HepG2 (cell line): ENCODE measurements around the gene CACTIN. TPM values are rescaled to one million over a fixed set of nuclear protein-coding genes. Genes with fewer than 3 reads are reported as not detected.

Experiments
- BCL6 ChIP-seq: IDR thresholded peaks from 2 replicates; pipeline ENCODE4 v1.6.1; 2016; ENCODE audit warnings: missing genetic modification reagents, missing compliant biosample characterization
- CCAR2 ChIP-seq: fragments of 200-400 bp; formaldehyde crosslinking; optimal IDR thresholded peaks from 2 replicates; pipeline ENCODE3; 2018; ENCODE audit warnings: low read depth, mild to moderate bottlenecking, low read length, moderate library complexity
- CCDC6 ChIP-seq: sonication (generic); formaldehyde crosslinking; IDR thresholded peaks from 2 replicates; pipeline ENCODE4 v1.8.1; 2022; ENCODE audit warnings: mild to moderate bottlenecking, missing genetic modification reagents, moderate library complexity
- GATA4 ChIP-seq: sonication (generic); IDR thresholded peaks from 2 replicates; pipeline ENCODE4 v1.6.1; 2016; ENCODE audit warnings: antibody characterized with exemption, low read depth, borderline replicate concordance
- GATAD1 ChIP-seq: IDR thresholded peaks from 2 replicates; pipeline ENCODE4 v1.6.1; 2016; ENCODE audit warnings: missing genetic modification reagents, missing compliant biosample characterization
- HNRNPH1 ChIP-seq: fragments of 200-400 bp; formaldehyde crosslinking; optimal IDR thresholded peaks from 2 replicates; pipeline ENCODE3; 2017; ENCODE audit warnings: mild to moderate bottlenecking, low read depth, low read length
- MAFK ChIP-seq, 2 experiments: IDR thresholded peaks in 1 of 2; conservative IDR thresholded peaks in 1 of 2; 2 replicates each; pipeline ENCODE4 v1.6.1; 2011; ENCODE audit warnings: improper control_type of control experiment in 2 of 2, low read length in 2 of 2
- NFKB2 ChIP-seq: sonication (generic); formaldehyde crosslinking; IDR thresholded peaks from 2 replicates; pipeline ENCODE4 v1.4.0; 2020; ENCODE audit warnings: missing genetic modification reagents, borderline replicate concordance
- PRMT3 ChIP-seq: sonication (generic); formaldehyde crosslinking; IDR thresholded peaks from 2 replicates; pipeline ENCODE4 v1.8.1; 2022; ENCODE audit warnings: low read depth, mild to moderate bottlenecking, moderate library complexity, missing genetic modification reagents, borderline replicate concordance
- RBFOX2 ChIP-seq: fragments of 200-400 bp; formaldehyde crosslinking; IDR thresholded peaks from 2 replicates; pipeline ENCODE4 v1.6.1; 2017; ENCODE audit warnings: low read depth, mild to moderate bottlenecking, low read length
- SOX13 ChIP-seq, 3 experiments: fragments of 450-650 bp in 1 of 3; sonication (generic) in 1 of 3; formaldehyde crosslinking in 1 of 3; IDR thresholded peaks in 2 of 3; conservative IDR thresholded peaks in 1 of 3; 2 replicates each; pipeline versions ENCODE4 v1.5.0 to v1.6.1; 2016 to 2020; ENCODE audit warnings: antibody characterized with exemption in 1 of 3, mild to moderate bottlenecking in 1 of 3, missing compliant biosample characterization in 1 of 3, missing genetic modification reagents in 1 of 3, moderate library complexity in 1 of 3
- SUZ12 ChIP-seq: fragments of 150-350 bp; IDR thresholded peaks from 2 replicates; pipeline ENCODE4 v1.6.1; 2014; ENCODE audit warnings: low read depth, low read length
- ZBTB38 ChIP-seq: sonication (generic); formaldehyde crosslinking; IDR thresholded peaks from 2 replicates; pipeline ENCODE4 v1.5.1; 2020; ENCODE audit warnings: mild to moderate bottlenecking, missing genetic modification reagents
- ZNF253 ChIP-seq: sonication (generic); formaldehyde crosslinking; IDR thresholded peaks from 2 replicates; pipeline ENCODE4 v1.8.0; 2022; ENCODE audit warnings: mild to moderate bottlenecking, missing genetic modification reagents, borderline replicate concordance
- ZNF335 ChIP-seq: sonication (generic); formaldehyde crosslinking; IDR thresholded peaks from 2 replicates; pipeline ENCODE4 v1.4.0; 2020; ENCODE audit warnings: missing genetic modification reagents
- ZNF781 ChIP-seq: sonication (generic); formaldehyde crosslinking; IDR thresholded peaks from 2 replicates; pipeline ENCODE4 v1.5.1; 2020; ENCODE audit warnings: borderline replicate concordance, mild to moderate bottlenecking, missing genetic modification reagents; ENCODE audit errors: not compliant biosample characterization
- polyA plus RNA-seq, 8 experiments: library from polyadenylated mRNA; depleted of rRNA in 3 of 8; stranded (reverse) in 7 of 8; unstranded in 1 of 8; fragments of >200 nt; fragmentation: Illumina TruSeq in 4 of 8; extraction: Trizol in 4 of 8; gene quantifications; 2 replicates each; pipeline versions ENCODE4 v1.2.1 to v1.2.3, GENCODE V29; 2011 to 2016; ENCODE audit warnings: low read depth in 4 of 8, missing spikeins in 1 of 8, mixed read lengths in 1 of 8; ENCODE audit not compliant: insufficient read depth in 1 of 8
- total RNA-seq, 5 experiments: library from RNA; depleted of rRNA; stranded (reverse); fragments of >200 nt; fragmentation: Illumina TruSeq; extraction: Trizol; gene quantifications; 2 replicates each; pipeline ENCODE4 v1.2.3, GENCODE V29; 2016; ENCODE audit warnings: low read depth in 1 of 5
- TF ChIP-seq, protein P1 (sequence below): IDR thresholded peaks from 2 replicates; pipeline ENCODE4 v1.6.1; 2016; ENCODE audit warnings: missing biosample characterization, missing genetic modification reagents, low read depth
- TF ChIP-seq, protein P2 (sequence below): sonication (generic); formaldehyde crosslinking; IDR thresholded peaks from 2 replicates; pipeline ENCODE4 v1.5.1; 2020; ENCODE audit warnings: missing genetic modification reagents, mild to moderate bottlenecking, borderline replicate concordance
- TF ChIP-seq, protein P3 (sequence below): sonication (generic); formaldehyde crosslinking; IDR thresholded peaks from 2 replicates; pipeline ENCODE4 v1.5.0; 2020; ENCODE audit warnings: missing genetic modification reagents
- TF ChIP-seq, protein P4 (sequence below): sonication (generic); formaldehyde crosslinking; IDR thresholded peaks from 2 replicates; pipeline ENCODE4 v1.4.0; 2020; ENCODE audit warnings: low read depth, mild to moderate bottlenecking, missing genetic modification reagents

CACTIN gene
- total and polyA plus RNA-seq, 2 of the 13 experiments (the other 11 are each of a cell fraction or from before 2014, with no cell fraction given) = 10.0 to 16.6 TPM

DNA sequence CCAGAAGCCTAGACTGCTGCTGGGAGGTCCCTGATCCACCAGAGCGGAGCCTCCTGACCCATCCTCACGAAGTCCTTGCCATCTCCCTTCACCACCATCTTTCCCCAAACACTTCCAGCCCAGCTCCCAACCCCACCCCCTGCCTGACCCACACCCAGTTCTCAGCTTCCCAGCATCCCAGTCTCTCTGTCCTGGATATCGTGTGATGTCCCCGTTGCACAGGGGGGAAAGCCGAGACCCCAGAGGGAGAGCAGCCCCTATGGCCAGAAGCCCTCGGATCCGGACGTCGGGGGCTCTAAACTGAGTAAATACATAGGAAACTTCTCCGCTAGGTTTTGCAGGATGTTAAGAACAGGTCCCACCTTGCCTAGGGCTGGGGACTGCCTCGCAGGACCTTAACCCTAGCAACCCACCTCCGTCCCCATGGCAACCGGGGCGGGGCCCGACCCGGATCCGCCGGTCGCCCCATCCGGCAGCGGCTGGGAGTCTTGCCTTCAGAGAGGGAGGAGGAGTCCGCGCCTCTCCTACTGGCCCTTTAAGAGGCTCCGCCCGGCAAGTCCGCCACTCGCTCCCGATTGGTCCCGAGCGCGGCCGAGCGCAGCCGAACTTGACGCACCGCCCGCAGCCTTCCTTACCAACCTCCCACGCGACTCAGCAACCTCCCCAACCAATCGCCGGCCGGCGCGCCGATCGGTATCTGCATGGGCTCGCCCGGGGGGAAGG is 54.3 kb downstream of the CACTIN start (continued):
- TF ChIP-seq NFKB2 (CRISPR knock-in tag) = 0 out of 2 replicates have a peak, but pooled peaks have one; percentile 32
- TF ChIP-seq ZNF335 (CRISPR knock-in tag) = no peak
- TF ChIP-seq, protein P1, sequence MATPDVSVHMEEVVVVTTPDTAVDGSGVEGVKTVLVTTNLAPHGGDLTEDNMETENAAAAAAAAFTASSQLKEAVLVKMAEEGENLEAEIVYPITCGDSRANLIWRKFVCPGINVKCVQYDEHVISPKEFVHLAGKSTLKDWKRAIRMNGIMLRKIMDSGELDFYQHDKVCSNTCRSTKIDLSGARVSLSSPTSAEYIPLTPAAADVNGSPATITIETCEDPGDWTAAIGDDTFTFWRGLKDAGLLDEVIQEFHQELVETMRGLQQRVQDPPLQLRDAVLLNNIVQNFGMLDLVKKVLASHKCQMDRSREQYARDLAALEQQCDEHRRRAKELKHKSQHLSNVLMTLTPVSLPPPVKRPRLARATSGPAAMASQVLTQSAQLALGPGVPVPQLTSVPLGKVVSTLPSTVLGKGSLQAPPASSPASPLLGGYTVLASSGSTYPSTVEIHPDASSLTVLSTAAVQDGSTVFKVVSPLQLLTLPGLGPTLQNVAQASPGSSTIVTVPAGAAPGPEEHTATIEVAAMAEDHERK (CRISPR knock-in tag) = peak; percentile 63; the same call in 1 of the 2 replicates
- TF ChIP-seq RBFOX2 = no peak
- no peak for TF ChIP-seq SUZ12
- no peak for TF ChIP-seq MAFK (conservative IDR thresholded peaks at IDR 0.05 in 1 of 2, IDR thresholded peaks at IDR 0.05 in 1 of 2; ENCODE audit: low read length in 2 of 2)
- TF ChIP-seq CCDC6 (CRISPR knock-in tag) = no peak
- TF ChIP-seq BCL6 (CRISPR knock-in tag) = no peak
- TF ChIP-seq, protein P2, sequence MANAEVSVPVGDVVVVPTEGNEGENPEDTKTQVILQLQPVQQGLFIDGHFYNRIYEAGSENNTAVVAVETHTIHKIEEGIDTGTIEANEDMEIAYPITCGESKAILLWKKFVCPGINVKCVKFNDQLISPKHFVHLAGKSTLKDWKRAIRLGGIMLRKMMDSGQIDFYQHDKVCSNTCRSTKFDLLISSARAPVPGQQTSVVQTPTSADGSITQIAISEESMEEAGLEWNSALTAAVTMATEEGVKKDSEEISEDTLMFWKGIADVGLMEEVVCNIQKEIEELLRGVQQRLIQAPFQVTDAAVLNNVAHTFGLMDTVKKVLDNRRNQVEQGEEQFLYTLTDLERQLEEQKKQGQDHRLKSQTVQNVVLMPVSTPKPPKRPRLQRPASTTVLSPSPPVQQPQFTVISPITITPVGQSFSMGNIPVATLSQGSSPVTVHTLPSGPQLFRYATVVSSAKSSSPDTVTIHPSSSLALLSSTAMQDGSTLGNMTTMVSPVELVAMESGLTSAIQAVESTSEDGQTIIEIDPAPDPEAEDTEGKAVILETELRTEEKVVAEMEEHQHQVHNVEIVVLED (CRISPR knock-in tag) = peak; percentile 87
- peak; percentile 30 for TF ChIP-seq ZNF781 (CRISPR knock-in tag)
- TF ChIP-seq, protein P3, sequence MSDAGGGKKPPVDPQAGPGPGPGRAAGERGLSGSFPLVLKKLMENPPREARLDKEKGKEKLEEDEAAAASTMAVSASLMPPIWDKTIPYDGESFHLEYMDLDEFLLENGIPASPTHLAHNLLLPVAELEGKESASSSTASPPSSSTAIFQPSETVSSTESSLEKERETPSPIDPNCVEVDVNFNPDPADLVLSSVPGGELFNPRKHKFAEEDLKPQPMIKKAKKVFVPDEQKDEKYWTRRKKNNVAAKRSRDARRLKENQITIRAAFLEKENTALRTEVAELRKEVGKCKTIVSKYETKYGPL (CRISPR knock-in tag) = no peak
- 0 out of 2 replicates have a peak, but pooled peaks have one; percentile 42 for TF ChIP-seq SOX13 (IDR thresholded peaks at IDR 0.05)
- TF ChIP-seq SOX13 (CRISPR knock-in tag; conservative IDR thresholded peaks at IDR 0.05 in 1 of 2, IDR thresholded peaks at IDR 0.05 in 1 of 2) = no peak
- no peak for TF ChIP-seq GATA4
- TF ChIP-seq GATAD1 = peak; percentile 51; the same call in 1 of the 2 replicates
- no peak for TF ChIP-seq PRMT3 (CRISPR knock-in tag)
- TF ChIP-seq ZBTB38 = no peak
- TF ChIP-seq CCAR2 = no peak
- no peak for TF ChIP-seq ZNF253 (CRISPR knock-in tag)
- TF ChIP-seq, protein P4, sequence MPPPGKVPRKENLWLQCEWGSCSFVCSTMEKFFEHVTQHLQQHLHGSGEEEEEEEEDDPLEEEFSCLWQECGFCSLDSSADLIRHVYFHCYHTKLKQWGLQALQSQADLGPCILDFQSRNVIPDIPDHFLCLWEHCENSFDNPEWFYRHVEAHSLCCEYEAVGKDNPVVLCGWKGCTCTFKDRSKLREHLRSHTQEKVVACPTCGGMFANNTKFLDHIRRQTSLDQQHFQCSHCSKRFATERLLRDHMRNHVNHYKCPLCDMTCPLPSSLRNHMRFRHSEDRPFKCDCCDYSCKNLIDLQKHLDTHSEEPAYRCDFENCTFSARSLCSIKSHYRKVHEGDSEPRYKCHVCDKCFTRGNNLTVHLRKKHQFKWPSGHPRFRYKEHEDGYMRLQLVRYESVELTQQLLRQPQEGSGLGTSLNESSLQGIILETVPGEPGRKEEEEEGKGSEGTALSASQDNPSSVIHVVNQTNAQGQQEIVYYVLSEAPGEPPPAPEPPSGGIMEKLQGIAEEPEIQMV = no peak
- TF ChIP-seq HNRNPH1 = no peak
